ENCODE measurements around the gene CCN2.

GRCh38 chr6:131976545-131977061 is 25.4 kb upstream of the CCN2 start:
- TF ChIP-seq CTCF (conservative IDR thresholded peaks at IDR 0.05) (no peak), EZH2 (IDR thresholded peaks at IDR 0.05; ENCODE audit: low read depth) (no peak)
